Inflammatory macrophage treated with lipopolysaccharide for 1 hour (primary cell): Measurements from ENCODE around the gene EMID1.
"Not testable (repeated sequence)": the region's sequence is repeated elsewhere in the genome, so short reads cannot be mapped to it uniquely, and the experiment has no call there.

Source experiments
- DNase-seq, 2 donors: peaks; one replicate each; pipeline ENCODE4 v3.0.0-alpha.2; 2020 to 2022

The EMID1 gene

DNA sequence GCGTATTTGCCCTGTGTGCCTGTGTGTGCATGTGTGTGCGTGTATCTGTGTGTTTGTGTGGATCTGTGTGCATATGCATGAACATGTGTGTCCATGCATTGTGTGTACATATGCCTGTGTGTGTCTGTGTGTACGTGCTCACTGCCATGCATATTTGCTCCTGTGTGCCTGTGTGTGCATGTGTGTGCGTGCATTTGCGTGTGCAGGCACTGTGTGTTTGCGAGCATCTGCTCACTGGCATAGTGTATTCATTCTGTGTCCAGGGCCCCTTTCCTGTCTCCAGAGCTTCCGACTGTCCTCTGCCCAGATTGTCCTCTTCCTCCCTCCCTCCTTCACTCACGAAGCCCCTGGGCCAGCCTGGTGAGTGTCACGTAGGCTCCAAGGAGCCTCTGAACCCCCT, 5.8 kb downstream of the EMID1 start:
- no peak for DNase-seq

DNA sequence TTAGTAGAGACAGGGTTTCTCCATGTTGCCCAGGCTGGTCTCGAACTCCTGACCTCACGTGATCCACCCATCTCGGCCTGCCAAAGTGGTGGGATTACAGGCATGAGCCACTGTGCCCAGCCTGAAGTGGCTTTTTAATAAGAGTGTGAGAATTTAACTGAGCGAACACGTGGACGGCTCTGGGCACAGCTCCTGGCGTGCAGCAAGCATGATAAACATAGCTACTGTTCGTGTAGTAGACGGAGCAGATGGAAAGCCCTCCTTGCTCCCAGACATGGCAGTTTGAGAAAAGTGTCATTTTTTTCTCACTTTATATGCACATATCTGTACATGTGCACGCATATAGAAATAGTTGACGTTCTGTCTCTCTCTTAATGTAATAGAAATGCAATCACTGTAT, 7.0 kb downstream of the EMID1 start:
- DNase-seq, result no peak

DNA sequence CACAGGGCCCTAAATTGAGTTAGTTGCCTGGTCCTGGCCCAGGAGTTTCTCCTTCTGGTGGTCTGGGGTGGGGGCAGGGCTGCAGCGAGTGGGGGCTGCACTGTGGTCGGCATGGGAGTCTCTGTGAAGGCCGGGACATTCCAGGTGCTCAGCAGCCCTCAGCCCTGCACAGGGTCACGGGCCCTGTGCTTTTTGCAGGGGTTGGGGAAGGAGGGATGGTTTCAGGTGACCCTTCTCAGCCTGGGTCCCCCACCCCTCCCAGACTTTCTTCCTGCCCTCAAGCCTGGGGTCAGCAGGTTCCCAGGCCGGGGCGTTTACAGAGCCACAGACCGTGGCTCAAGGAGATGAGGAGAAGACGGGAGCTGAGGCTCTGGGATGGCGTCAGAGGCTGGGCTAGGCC, 7.8 kb downstream of the EMID1 start:
- no peak for DNase-seq

DNA sequence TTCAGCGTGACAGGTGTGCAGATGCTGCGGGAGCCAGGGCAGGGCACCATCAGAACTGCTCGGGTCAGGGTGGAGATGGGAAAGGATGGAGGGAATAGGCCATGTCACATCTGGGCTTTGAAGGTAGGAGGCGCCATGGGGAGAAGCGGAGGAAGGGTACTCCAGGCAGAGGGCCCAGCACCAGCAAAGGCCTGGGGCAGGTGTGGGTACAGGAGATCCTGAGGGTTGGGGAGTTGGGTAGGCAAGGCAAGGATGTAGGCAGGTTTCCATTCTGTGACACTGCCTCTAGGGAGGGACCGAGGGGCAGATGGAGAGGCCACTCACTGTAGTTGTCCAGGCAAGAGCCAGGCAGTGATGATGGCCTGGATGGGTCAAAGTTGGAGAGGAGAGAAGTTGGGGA, 8.5 kb downstream of the EMID1 start:
- no peak for DNase-seq

DNA sequence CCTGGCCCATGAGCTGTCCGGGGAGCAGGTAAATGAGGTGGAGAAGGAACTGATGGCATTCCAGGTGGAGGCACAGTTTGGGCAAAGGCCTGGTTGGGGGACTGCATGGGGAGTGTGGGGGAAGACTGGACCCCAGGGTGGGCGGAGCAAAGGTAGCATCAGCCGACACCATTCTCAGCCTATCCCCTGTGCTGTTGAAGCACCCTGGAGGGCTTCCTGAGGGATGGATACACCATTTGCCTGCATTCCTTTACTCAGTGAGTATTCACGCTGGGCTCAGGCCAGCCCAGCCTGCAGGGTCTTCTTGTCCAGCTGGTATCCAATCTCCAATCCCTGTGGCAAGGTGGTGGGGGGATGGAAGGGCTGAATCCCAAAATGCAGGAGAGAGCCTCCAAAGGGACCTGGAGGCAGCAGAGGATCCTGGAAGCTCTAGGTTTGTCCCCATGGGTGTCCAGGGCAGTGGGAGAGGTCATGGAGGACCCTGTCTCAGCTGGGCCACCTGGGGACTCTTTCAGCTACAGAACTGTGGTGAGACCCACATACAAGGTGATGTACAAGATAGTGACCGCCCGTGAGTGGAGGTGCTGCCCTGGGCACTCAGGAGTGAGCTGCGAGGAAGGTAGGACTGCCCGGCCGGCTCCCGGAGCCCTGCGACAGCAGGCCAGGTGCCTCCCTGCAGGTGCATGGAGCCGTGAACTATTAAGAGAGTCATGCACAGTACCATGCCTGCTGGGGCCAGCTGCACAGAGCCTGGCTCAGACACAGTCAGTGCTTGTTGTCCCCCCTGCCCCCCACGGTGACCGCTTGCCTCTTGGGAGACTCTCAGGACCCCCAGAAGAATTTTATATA, 9.5 kb downstream of the EMID1 start:
- no peak for DNase-seq

DNA sequence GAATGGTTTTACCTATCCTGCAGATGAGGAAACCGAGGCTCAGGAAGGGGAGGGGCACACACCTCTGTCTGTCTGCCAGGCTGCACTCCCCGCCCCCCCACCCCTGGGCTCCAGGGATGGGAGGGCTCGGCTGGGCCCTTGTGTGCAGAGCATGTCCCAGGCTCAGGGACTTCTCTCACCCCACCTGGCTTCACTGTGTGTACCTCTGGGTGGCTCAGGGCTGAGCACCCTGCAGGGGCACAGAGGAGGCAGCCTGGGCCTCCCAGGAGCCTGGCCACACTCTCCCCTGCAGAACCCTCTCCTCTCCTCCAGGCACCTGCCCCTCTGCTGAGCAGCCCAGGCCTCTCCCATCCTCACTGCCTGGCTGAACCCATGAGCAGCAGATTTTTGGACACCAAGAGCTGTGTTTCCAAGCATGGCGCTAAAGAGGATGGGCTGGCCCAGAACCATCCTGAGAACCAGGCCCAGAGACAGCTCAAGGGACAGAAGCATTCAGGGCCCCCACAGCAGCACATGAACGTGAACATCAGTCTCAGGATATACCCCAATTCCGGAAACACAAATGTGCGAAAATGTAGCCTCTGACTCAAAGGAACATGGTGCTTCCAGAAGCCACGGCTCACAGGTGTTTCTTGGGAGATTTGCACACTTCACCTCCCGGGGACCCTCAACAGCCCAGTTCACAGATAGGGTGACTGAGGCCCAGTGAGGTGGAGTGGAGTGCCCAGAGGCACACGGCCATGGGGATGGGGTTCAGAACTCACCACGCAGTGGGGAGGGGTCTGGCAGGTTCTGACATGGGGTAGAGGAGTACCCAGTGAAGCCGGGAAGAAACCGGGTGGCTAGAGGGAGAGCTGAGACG, 10.5 kb downstream of the EMID1 start:
- no peak for DNase-seq

DNA sequence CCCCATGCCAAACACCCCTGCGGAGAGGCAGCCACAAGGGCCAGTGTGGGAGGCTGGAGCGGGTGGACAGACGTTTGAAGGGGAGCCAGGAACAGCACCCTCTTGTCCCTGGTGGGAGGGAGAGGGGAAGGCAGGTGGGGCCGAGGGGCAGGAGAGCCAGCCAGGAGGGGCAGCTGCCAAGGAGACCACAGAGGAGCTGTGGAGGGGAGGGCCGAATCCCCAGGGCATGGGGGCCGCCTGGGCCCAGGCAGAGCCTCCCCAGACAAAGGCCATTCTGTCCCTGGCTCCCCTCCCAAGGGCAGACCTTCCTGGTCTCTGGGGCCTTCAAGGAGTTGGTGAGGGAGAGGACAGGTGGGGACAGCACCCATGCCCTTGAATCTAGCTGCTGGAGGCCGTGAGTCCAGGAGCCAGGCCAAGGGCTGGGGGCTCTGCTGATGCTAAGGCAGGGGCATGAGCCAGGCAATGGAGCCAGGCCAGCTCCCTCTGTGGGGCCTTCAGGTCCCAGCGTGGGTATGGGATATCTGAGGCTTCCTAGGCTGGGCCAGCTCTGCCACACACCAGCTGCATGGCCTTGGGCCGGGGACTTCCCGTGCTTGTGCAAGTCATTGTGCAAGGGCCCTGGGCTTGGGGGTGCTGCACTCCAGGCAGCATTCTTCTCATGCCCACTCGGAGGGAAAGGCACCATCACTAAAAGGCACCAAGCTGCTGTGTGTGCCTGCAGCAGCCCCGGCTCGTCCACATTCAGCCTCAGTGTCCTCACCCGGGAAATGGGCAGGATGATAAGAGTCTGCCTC, 11.4 kb downstream of the EMID1 start:
- peak; percentile 83 to 90 for DNase-seq

DNA sequence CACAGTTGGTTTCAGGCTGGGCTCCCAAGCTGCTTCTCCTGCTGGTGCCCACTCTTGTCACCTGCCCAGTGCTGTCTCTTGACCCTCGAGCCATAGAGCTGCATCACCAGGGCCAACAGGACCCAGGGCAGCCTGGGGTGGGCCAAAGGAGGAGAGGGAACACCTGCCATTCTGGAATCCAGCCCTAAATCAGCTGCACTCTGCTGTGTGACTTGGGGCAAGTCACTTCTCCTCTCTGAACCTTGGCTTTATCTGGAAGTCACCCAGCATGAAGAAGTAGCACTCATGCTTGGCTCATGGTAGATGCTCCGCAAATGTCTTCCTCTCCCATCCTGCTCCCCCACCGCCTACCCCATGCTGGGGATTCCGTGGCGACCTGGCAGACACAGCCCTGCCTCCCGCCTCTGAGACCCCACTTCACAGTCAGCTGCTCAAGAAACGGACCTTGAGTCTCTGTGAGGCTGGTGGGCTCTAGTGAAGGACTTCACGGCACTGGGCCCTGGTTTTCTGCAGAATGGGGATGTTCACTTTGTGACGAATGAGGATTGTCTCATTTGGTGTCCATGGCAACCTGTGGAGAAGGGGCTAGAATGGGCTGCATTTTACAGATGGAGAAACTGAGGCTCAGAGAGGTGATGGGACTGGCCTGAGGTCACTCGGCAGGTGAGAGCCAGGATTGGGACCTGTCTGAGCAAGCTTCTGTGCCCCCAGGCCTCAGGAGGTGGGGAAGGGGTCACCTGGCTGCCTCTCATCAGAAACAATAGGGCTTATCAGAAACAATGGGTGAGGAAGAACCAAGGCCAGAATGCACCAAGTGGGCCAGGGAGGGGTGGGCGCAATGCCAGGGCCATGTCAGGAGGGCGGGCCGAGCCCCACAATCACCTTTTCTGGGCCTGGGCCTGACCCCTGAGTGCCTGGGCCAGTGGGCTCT, 12.4 kb downstream of the EMID1 start:
- DNase-seq, result no peak

DNA sequence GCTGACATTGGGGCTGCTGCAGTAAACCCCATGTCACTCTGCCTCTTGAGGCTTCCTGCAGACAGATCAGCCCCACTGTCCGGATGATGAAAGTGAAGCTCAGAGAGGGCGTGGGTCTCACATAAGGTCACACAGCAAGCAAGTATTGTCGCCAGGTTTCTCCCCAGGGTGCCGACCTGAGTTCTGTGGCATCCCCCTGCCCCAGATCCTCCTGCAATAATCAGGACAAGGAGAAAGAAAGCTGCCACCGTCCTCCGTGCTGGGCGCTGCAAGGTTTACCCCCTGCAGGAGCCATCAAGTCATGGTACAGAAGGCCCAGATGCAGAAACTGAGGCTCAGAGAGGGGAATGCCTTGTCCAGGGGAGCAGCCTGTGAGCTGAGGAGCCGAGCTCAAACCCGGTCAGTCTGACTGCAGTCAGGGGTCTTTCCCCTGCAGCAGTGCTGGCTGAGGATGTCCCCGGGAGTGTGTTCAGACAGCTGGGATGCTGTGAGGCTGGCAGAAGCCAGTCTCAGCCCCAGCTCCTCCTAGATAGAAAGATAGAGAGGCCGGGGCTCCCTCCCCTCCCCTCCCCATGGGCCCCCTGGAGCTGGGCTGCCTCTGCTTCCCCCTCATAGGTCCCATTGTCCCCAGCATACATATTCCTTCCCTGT, 13.2 kb downstream of the EMID1 start:
- no peak for DNase-seq

DNA sequence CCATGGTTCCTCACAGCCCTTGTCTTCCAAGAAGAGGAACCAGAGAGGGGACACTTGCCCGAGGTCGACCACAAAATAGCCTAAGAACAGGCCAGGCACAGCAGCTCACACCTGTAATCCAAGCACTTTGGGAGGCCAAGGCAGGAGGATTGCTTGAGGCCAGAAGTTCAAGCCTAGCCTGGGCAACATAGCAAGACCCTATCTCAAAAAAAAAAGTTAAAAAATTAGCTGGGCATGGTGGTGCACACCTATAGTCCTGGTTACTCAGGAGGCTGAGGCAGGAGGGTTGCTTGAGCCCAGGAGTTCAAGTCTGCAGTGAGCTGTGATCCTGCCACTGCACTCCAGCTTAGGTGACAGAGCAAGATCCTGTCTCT, 13.7 kb downstream of the EMID1 start:
- not testable (repeated sequence) for DNase-seq

DNA sequence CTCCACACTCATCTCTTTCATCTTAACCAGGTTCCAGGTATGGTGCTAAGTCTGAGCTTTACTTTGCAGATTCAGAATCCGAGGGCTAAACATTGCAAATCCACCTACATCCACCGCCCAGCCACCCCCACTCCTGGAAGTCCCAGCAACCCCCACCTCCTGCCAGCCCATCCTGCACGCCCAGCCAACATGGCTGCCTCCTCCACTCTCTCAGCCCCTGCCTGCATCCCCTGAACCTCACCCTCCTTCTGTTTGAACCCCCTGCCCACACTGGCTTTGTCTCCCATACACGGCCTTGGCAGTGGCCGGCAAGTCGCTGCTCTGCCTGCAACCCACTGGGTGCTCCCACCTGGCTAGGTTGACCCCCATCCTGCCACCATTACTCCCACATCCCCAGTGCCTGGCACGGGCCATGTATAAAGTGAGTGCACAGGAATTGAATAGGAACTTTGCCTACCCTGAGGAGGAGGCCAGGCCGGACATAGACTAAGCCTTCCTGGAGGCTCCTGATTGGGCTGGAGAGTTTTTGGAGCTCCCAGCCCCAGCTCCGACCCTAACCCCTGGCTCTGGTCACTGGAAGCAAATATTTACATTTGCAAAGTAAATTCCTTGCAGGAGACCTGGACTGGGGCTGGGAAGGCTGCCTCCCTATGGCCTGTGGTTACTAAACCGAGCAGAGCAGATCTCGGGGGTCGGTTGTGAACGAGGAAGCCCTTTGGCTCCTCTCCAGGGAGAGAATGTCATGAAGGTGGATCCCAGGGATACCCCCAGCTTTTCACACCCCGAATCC, 14.4 kb downstream of the EMID1 start:
- DNase-seq, result no peak

DNA sequence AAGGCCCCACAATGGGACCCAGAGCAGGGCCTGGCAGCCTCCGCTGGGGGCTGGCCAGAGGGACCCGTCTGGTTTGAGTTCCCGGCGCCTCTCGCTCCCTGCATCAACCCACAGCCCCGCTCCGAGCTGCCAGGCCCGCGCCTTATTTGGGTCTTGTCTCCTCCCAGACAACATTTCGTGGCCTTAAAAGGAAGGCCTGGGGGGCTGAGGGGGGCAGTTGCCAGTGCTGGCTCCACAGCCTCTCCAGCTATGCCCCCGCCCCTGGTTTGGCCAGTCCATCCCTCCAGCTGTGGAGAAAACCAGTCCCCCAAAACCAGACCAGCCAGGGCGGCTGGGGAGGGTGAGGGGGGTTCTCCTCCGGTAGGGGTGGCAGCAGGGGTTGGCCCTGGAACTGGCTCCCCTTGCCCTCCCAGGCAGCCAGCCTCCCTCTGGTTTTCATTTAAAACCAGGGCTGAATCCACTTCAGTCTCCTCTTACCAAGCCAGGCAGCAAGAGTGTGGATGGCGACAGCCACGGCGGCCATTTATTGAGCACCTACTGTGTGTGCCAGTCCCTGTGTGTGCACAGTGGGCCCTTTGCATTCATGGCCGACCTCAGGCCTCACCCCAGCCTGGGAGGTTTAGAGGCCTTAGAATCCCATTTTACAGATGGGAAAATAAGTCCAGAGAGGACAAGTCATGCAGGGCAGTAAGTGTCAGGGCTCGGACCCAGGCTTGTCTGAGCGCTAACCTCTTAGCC, 18.6 kb downstream of the EMID1 start:
- DNase-seq, result no peak

DNA sequence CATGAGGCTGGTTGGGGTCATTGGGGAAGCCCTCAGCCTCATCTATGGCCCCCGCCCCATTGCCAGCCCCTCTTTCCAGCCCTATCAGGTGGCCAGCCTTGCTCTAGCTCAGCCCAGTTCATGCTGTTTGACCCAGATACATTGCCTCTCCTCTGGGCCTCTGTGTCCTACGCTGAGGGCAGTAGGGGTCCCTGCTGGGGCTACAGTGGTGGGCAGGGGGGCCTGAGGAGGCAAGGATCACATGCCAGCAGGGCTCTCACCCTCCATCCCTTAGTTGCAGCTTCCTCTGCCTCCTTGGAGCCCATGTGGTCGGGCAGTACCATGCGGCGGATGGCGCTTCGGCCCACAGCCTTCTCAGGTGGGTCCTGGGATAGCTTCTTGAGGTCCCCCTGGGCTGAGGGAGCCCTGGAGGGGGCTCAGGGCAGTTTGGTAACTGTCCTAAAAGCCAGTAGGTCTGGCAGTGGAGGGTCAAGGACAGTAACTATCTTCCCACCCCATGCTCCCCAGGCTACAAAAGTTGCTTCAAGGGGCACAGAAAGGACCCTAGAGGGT, 19.2 kb downstream of the EMID1 start:
- DNase-seq, result no peak

DNA sequence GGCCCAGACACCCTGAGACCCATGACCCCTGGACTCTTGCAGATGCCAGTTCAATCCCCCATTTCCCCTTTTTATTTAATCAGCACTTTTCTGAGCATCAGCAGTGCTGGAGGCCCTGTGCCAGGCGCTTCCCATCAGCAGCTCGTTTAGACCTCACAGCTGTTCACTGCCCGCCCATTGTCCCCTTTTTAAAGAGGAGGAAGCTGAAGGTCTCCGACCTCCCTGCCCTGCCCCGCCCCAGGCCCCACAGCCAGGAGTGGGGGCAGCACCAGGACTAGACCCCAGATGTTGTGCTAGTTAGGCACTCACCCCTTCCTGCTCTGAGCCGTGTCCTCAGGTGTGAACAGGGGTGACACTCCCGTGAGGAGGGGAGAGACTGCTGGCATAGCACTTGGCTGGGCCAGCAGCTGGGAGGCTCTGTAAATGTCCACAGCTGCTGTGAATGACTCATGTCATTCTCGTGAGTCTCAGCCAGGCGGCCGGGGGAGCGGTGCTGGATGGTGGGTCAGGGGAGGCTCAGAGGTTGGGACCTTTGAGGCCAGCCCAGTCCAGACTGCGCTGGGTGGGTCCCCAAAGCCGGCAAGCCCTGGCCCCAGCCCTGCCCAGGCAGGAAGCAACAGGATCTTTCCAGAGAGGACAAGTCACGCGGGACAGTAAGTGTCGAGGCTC, 19.9 kb downstream of the EMID1 start:
- DNase-seq, result no peak

DNA sequence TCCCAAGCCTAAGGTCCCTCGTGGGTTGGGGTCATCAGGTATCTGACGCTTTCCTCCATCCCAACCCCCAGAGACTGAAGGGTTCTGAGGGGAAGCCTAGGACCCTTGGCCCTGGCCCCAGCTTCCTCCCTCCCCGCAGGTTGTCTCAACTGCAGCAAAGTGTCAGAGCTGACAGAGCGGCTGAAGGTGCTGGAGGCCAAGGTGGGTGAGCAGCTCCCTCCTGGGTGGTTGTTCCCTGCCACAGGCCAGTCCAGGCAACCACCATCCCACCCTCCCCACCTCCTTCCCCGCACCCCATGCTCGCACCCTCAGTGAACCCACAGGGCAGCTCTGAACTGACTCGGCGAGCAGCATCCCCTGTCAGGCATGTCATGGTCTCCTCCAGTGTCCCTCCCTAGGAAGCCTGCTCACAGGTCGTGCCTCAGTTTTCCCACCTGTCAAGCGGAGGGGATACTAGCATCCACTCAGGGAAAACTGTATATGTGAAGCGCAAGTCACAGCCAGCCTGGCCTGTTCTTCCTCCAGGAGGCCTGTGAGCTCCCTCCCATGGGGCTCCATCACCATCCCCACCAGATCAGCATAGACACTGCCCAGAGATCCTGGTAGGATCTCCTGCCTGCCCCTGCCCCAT, 20.8 kb downstream of the EMID1 start:
- DNase-seq, result no peak

DNA sequence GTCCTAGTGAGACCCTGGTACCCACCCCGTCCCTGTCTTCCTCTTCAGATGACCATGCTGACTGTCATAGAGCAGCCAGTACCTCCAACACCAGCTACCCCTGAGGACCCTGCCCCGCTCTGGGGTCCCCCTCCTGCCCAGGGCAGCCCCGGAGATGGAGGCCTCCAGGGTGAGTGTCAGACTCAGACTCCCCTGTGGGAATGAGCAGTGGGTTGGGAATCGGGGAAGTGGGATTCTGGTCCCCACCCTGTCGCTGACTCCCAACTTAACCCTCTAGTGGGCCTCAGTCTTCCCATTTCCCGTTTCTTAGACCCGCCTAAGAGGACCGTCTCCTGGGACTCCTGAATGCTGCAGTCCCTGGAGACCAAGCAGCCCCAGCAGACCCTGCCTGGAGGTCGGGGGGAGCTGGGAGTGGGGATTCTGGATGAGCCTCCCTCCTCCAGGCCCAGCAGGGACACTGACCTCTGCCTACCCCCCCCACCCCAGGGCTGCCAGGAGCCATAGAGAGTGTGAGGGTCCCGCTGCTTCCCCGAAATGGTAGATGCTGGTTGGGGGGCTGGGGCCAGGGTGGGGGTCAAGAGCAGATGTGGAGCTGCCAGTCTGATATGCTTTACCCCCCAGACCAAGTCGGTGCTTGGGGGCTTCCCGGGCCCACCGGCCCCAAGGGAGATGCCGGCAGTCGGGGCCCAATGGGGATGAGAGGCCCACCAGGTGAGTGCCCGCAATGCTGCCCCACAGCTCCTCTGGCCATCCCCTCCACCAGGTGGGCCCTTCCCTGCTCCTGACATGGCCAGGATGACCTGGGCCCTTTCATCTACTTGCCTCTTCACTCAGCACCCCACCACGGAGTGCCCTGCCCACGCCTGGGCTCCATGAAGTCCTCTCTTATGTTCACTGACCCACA, 25.5 kb downstream of the EMID1 start:
- DNase-seq, result no peak
